GM18502 (cell line): ENCODE measurements around the gene DDX11.
"Not testable (repeated sequence)": the region's sequence is repeated elsewhere in the genome, so short reads cannot be mapped to it uniquely, and the experiment has no call there.

Experiments
- ATAC-seq: cut with Tn5 transposase; IDR thresholded peaks from one replicate; pipeline ENCODE4 v1.9.1; 2021; ENCODE audit warnings: mild to moderate bottlenecking; ENCODE audit not compliant: unreplicated experiment, poor library complexity

The DDX11 gene

DNA sequence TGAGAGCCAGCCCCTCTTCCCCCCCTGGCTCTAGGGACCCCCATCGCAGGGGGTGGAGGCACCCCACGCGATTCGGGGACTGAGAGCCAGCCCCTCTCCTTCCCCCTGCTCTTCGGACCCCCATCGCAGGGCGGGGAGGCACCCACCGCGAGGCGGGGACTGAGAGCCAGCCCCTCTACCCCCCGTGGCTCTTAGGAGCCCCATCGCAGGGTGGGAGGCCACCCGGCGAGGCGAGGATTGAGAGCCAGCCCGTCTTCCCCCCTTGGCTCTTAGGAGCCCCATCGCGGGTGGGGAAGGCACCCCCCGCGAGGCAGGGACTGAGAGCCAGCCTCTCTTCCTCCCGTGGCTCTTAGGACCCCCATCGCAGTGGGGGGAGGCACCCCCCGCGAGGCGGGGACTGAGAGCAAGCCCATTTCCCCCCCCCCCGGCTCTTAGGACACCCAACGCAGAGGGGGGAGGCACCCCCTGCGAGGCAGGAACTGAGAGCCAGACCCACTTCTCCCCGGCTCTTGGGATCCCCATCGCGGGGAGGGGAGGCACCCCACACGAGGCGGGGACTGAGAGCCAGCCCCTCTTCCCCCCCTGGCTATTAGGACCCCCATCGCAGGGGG lies 45.6 kb downstream of the DDX11 start:
- ATAC-seq: no peak

DNA sequence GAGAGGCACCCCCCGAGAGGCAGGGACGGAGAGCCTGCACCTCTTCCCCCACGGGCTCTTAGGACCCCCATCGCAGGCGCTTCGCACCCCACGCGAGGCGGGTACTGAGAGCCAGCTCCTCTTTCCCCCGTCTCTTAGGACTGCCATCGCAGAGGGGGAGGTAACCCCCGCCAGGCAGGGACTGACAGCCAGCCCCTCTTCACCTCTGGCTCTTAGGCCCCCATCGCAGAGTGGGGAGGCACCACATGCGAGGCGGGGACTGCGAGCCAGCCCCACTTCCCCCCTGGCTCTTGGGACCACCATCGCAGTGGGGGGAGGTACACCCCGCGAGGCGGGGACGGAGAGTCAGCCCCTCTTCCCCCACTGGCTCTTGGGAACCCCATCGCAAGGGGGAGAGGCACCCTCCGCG lies 46.1 kb downstream of the DDX11 start:
- no peak for ATAC-seq

DNA sequence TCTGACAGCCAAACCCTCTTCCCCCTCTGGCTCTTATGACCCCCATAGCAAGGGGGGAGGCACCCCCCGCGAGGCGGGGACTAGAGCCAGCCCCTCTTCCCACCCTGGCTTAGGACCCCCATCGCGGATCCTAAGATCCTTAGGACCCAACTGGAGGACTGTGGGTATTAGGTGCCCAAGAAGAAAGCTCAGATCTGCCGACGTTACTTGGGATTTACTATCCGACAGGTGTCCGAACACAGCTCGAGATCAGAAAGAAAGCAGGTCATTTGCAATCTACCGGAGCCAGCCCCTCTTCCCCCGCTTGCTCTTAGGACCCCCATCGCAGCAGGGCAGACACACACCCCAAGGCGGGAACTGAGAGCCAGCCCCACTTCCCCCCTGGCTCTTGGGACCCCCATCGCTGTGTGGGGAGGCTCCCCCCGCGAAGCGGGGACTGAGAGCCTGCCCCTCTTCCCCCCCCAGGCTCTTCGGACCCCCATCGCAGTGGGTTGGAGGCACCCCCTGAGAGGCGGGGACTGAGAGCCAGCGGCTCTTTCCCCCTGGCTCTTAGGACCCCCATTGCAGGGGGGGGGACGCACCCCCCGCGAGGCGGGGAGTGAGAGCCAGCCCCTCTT lies 46.8 kb downstream of the DDX11 start:
- ATAC-seq: no peak

DNA sequence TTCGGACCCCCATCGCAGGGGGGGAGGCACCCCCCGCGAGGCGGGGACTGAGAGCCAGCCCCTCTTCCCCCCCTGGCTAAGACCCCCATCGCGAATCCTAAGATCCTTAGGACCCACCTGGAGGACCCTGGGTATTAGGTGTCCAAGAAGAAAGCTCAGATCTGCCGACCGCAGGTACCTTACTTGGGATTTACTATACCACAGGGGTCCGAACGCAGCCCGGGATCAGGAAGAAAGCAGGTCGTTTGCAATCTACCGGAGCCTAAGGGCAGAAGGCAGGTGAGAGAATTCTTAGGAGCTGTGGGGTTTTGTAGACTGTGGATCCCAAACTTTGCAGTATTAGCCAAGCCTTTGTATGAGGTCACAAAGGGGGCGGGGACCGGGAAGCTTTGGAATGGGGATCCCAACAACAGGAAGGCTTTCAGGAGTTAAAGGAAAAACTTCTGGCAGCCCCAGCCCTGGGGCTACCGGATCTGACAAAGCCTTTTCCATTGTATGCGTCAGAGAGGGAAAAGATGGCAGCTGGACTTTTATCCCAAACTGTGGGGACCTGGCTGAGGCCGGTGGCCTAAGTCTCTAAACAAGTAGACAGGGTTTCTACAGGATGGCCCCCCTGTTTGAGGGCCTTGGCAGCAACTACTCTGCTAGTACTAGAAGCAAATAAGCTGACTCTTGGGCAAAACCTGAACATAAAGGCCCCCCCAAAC lies 47.5 kb downstream of the DDX11 start:
- not testable (repeated sequence) for ATAC-seq

DNA sequence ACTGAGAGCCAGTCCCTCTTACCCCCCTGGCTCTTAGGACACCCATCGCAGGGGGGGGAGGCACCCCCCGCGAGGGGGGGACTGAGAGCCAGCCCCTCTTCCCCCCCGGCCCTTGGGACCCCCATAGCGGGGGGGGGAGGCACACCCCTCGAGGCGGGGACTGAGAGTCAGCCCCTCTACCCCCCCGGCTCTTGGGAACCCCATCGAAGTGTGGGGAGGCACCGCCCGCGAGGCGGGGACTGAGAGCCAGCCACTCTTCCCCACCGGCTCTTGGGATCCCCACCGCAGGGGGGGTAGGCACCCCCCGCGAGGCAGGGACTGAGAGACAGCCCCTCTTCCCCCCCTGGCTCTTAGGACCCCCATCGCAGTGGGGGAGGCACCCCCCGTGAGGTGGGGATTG lies 48.8 kb downstream of the DDX11 start:
- no peak for ATAC-seq

DNA sequence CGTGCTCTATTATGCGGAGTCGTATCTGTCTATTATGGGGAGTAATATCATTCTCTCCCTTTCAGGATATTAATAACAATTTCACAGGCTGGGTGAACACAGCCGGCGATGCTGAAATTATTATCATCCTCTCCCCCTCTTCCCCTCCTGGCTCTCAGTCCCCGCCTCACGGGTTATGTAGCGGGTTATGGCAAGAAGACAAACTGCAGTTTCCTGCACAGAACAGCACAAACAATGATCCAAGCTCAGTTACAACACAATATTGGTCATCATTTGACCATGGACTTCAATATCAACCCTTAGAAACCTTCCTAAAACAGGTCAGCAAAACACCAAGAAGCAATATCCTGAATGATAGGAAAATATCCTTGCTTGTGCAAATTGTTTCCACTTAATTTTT lies 50.5 kb downstream of the DDX11 start:
- not testable (repeated sequence) for ATAC-seq

DNA sequence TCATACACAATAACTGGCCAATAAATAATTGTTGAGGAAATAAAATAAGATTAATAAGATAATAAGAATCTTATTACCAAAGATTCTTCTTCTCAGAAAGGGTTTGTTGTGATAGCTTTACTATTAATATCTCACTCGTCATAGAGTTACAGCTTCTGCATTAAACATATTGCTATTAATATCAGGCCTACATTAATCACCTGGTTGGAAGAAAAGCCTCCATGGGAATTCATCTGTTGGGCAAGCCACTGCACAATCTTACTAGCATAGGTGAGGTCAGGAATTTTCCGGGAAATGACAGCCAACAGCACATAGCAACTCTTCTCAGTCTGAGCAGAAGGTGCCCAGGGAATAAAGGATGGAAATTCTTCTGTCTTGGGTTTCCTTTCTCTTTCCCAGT lies 51.5 kb downstream of the DDX11 start:
- not testable (repeated sequence) for ATAC-seq

DNA sequence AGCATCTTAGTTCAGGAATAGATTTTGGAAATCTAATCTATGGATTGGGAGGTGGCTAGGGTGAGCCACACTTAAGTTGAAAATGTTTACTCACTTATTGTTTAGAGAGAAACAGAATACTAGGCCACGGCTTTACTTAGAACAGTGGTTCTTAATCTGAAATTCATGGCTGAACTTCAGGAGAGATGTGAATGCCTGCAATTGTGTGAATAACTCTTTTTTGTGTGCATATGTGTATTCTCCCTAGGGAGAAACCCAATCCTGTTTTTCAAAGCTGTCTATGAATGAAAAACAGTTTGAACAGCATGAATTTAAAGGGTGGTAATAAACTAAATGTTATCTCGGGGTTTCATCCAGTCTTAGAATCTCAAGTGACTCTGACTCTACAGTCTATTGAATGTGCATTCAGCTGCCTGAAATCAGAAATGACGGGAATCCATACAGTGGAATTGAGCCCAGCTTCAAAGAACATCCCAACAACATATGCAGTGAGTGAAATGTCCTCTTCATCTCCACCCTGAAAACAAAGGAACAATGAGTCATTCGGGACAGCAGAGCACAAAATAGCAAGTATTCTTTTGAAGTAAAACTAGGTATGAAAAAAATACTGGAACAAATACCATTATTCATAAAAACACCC lies 53.7 kb downstream of the DDX11 start:
- not testable (repeated sequence) for ATAC-seq

DNA sequence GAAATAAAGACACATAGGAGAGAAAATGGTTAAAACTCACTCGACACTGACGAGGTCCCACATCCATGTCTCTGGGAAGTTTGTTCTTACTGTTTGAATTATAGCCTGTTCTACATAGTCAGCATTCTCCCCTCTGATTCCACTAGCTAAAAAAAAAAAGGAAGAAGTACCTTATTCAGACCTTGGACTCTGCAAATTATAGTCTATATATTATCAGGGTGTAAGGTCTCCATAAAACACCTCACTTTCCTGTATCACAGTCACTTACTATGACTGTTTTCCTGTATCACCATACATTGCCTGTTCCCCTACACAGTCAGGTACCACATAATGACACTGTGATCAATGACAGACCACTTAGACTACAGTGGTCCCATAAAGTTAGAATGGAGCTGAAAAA lies 62.9 kb downstream of the DDX11 start:
- ATAC-seq: not testable (repeated sequence)

DNA sequence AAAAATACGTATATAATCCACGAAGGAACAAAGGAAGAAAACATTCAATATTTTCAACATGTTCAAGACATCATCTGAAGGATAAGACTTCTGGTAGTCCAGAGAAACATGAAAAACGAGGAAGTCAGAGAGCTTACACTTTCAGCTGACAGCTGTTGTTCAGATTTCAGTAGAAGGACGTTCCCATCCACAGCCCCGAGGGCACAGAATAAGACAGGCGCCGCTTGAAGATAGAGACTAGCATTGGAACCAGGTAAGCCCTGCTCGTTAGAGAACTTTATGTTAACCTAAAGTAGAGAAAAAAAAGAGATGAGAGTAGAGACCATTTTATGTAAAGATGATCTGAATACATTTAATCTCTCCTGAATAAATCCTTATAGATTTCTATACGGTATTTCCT lies 71.1 kb downstream of the DDX11 start:
- not testable (repeated sequence) for ATAC-seq

DNA sequence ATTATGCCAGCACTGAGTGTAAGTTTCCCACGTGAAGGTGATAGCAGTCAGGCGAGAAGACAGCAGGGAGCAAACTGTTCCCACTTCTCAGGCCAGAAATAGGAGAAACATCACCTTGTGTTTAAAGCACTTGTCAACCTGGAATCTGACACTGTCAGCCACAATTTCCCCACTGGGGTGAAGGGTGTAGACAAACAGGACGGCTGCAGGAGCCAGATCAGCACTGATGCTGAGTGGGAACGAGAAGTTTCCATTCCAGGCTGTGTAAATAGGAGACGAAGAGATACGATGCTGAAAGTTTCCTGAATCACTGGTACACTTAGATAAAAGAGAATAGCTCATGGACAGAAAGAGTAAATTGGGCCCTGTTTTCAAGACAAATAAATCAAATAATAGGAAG lies 71.6 kb downstream of the DDX11 start:
- not testable (repeated sequence) for ATAC-seq

DNA sequence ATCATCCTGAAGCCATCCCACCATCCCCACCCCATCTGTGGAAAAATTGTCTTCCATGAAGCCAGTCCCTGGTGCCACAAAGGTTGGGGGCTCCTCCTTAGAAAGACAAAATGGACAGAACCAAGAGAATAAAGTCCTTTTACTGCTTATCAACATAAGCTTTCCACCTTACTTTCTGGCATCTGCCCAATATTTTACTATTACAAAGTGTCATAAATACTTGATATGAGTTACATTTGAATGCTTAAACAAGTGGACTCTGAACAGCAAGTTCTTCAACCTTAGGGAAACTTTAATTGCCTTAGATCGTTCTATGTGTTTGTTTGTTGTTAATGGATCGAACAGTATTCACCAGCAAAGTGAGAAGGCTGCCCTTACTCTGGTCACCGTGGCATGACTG lies 73.8 kb downstream of the DDX11 start:
- ATAC-seq: not testable (repeated sequence)

DNA sequence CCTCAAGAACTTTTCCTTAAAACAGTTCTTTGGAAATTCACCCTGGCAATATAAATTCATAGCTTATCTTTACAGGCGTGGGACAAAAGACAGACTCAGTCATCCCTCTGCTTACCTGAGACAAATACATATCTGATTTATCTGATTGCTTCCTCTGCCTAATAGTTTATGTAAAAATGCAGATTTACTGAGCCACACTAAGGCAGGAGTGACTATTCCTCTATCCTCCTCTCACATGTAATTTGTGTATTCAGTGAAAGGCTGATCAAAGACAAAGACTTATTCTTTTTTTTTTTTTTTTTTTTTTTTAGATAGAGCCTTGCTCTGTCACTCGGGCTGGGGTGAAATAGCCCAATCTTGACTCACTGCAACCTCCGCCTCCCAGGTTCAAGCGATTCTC lies 77.1 kb downstream of the DDX11 start:
- not testable (repeated sequence) for ATAC-seq
